Suppressor macrophage treated with lipopolysaccharide for 4 hours (primary cell): ENCODE measurements around the gene ACER2.
A peak's percentile ranks its signal among the peaks of the same experiment; 100 is the strongest.
"Not testable (repeated sequence)": the region's sequence is repeated elsewhere in the genome, so short reads cannot be mapped to it uniquely, and the experiment has no call there.

ENCODE experiments used
- DNase-seq: peaks from one replicate; pipeline ENCODE4 v3.0.0-alpha.2; 2020

The ACER2 gene

DNA sequence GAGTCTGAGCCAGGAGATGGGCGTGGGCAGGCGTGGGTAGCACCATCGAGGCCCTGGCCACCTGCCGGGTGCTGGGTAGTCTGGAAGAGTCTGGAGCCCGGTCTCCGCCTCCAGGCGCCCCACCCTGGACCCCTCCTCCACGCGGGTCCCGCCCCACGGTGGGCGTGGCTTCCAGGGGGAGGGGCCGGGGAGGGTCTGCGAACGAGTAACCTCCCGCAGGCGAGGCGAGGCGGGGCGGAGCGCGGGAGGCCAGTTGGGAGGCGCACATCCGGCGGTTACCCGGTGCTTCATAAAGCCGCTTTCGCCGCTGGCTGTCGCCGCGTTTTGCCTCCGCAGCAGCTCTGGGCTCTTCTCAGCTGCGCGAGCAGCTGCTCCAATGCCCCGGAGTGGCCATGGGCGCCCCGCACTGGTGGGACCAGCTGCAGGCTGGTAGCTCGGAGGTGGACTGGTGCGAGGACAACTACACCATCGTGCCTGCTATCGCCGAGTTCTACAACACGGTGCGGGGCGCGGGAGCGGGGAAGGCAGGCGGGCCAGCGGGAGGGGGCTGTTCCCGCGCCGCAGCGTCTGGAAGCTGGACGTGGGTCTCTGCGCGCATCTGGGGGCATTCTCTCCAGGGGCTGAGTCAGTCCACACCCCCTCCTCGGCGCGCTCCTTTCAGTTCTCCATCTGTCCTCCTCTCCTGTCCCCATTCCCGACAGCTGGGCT, at the start of gene ACER2:
Gene ACER2, plus strand, starts transcription at position 317 of the 708 bp plus-strand sequence. Its CDS starts 76 bp downstream, at position 393.
- peak; percentile 88 for DNase-seq

DNA sequence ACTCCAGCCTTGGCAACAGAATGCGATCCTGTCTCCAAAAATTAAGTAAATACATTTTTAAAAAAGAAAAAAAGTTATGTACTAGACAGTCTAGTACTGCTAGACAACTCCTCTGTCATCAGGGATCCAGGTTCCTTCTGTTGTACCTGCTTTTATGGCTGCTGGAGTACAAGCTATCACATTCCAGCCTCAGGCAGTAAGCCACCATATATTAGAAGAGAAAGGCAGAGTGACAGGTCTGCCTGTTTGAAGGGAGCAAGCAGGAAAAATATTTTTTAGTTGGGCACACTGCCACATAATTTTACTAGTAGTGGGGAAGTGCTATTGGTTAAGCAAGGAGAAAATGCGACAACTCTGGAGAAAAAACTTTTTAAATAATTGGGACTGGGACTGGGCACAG, 39.7 kb upstream of the ACER2 start:
- no peak for DNase-seq

DNA sequence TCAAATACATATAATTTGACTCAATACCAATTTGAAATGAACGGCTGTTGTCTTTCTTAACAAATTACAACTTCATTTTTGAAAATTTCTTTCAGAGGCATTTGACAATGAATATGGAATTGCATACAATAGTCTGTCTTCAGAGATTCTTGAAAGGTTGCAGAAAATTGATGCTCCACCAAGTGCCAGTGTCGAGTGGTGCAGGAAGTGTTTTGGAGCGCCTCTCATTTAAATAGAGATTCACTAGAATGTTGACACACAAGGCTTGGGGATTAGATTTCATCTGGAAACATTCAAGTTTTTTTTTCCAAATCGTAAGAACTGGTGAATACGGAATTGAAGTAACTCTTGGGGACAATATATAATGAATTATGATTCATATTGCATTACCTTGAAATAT, 36.9 kb upstream of the ACER2 start:
- no peak for DNase-seq

DNA sequence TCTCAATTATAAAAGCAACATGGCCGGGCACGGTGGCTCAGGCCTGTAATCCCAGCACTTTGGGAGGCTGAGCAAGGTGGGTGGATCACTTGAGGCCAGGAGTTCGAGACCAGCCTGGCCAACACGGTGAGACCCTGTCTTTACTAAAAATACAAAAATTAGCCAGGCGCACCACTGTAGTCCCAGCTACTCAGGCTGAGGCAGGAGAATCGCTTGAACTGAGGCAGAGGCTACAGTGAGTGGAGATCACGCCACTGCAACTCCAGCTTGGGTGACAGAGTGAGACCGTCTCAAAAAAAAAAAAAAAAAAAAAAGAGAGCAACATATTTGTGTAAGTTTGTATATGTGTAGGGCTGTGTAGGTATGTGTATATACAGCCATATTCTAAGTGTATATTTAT, 36.2 kb upstream of the ACER2 start:
- no peak for DNase-seq

DNA sequence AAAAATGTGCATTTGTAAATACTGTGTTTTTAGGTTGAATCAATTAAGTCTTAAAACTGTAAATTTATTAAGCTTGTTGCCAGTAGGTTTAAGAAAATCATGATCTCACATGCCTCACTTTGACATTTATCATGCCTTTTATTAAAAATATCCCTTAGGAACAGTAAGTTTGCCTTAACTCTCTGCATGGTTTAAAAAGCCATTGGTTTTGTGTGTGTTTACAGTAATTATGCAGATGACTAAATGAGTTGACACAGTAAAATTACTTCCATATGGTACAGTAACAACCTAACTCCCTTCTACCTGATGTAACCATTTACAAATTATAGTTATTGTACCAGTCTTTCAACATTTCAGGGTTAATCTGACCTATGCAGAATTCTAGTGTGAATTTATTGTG, 35.3 kb upstream of the ACER2 start:
- DNase-seq: no peak

DNA sequence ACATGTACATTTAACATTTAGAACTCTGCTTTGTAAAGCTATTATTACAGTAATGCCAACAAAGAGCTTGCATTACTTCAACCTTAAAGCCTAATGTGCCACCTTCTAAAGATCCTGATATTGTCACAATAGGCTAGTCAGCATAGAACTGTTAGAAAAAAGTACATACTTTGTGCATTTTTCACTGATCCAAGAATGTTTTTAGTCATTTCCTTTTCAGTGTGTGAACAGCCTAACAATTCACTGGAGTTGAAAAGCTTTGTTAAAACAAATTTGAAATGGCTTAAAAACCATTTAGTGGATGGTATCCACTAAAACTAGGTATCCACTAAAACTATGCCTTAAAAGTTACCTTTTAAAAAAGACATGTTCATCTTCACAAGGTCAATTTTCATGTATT, 33.3 kb upstream of the ACER2 start:
- no peak for DNase-seq

DNA sequence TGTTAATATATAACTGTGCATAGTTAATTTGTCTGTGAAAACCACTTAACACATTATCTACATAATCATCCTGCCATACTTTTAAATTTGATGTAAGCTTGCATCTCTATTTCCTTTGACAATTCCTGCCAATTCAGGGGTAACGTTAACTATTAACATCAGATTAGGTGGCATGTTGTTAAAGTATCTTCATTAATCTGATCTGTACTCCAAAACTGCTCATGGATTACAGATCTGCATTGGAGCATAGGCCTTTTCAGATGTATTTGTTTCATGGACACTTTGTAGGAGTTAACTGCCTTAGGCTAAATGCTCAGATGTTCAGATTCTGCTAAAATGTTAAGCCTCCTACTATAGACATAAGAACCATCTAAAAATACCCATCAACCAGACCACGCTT, 31.9 kb upstream of the ACER2 start:
- no peak for DNase-seq

DNA sequence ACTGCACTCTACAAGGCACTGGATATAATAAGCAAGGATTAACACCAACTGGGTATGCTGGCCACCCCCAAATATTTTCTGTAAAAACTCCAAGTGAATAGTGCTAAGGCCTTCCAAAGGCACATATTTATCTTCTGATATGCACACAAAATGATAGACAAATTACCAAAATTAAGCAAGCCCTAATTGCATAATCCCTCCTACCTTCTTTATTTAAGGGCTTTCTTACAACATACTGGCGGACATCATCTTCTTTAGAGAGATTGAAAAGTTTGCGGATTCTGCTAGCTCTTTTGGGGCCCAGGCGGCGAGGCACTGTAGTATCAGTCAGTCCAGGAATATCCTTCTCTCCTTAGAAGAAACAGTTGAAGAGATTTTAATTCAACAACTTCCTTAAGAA, 30.6 kb upstream of the ACER2 start:
- peak; percentile 27 for DNase-seq

DNA sequence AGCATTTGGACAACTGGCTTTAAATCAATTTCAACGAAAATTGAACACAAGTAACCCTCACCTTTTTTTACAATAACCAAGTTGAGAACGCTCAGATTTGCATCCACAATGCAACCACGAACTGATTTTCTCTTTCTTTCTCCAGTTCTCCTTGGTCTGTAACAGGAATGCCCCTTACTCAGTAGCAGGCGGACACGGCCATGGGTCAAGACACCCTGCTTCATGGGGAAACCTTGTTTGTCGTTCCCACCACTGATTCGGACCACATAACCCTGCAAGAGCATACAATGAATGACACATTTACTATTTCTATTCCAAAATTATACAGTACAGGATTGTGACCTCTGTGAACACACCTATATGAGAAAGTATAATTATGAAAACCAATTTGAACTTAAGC, 30.2 kb upstream of the ACER2 start:
- DNase-seq: no peak

DNA sequence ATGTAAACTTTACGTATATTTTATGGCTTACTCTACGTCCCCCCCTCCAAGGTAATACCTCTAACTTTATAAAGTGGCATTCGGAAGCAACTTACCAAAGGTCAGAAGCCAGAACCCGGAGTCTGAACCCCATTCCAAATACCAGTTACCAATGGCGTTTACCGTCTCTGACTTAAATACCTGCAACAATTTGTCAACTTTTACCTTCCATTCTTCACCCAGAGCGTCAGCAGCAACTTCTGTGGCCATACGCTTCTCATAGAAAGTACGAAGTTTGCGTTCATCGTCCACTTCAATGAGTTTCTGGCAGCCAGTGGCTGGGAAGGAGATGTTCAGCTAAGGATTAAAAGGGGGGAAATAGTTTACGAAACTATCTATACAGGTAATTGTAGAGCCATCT, 29.5 kb upstream of the ACER2 start:
- DNase-seq: no peak

DNA sequence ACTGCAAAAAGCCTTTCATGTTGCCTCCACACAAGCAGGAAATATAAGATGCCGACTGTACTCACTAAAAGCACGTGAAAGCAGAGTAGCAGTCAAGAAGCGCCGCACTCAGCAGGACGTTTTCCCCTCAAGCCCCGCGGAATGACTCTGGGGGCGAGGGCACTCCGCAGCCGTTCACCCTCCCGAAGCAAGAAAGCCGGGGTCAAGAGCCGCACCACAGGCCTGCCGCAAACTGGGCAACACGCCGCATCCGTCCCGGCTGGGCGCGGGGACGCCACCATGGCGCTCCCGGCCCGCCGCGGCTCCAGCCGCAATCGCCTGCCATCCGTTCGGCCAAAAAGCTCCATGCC, 29.1 kb upstream of the ACER2 start:
- DNase-seq: no peak

DNA sequence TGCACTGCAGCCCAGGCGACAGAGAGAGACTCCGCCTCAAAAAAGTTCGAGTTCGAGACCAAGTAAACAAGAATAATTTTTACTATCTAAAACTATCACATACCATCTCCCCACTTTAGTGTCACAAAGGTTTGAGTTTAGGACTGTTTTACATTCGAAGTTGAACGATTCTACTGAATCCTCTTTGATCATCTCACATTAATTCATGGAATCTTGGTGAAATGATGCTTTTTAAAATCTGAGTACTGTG, 28.1 kb upstream of the ACER2 start:
- no peak for DNase-seq

DNA sequence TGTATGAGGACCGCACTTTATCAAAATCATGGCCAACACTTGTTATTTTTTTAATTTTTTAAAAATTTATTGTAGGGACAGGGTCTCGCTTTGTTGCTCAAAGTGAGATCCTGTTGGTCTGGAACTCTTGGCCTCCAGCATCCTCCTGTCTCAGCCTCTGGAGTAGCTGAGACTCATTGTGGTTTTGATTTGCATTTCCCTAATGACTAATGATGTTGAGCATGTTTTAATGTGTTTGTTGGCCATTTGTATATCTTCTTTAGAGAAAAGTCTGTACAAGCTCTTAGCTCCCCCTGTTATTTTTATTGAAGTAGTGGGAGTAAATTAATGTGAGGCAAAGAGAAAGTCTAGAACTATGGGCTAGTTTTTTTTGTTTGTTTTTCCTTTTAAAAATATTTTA, 27.2 kb upstream of the ACER2 start:
- DNase-seq: peak; percentile 6

DNA sequence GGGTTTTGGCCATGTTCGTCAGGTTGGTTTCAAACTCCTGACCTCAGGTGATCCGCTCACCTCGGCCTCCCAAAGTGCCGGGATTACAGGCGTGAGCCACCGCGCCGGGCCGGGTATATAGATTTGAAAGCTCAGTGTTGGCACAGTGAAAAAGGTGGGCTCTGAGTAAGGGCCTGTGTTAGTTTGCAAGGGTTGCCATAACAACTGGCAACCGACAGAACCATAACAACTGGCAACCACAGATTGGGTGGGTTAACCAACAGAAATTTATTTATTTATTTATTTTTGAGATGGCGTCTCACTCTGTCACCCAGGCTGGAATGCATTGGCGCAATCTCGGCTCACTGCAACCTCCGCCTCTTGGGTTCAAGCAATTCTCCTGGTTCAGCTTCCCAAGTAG, 23.6 kb upstream of the ACER2 start:
- not testable (repeated sequence) for DNase-seq

DNA sequence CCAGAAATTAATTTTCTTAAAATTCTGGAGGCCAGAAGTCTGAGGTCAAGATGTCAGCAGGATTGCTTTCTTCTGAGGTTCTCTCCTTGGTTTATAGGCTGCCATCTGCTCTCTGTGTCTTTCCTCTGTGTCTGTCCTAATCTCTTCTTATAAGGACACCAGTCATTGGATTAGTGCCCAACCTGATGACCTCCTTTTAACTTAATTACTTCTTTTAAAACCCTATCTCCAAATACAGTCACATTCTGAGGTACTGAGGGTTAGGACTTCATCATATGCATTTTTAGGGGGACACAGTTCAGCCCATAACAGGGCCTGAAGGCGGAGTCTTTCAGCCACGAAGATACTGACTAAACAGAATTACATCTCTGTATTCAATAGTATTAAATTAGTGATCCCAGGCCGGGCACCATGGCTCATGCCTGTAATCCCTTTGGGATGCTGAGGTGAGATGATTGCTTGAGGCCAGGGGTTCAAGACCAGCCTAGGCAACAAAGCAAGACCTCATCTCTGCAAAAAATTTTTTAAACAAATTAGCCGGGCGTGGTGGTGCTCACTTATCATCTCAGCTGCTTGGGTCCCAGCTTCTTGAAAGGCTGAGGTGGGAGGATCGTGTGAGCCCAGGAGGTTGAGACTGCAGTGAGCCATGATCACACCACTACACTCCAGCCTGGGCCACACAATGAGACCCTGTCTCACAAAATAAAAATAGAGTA, 22.9 kb upstream of the ACER2 start:
- DNase-seq: no peak

DNA sequence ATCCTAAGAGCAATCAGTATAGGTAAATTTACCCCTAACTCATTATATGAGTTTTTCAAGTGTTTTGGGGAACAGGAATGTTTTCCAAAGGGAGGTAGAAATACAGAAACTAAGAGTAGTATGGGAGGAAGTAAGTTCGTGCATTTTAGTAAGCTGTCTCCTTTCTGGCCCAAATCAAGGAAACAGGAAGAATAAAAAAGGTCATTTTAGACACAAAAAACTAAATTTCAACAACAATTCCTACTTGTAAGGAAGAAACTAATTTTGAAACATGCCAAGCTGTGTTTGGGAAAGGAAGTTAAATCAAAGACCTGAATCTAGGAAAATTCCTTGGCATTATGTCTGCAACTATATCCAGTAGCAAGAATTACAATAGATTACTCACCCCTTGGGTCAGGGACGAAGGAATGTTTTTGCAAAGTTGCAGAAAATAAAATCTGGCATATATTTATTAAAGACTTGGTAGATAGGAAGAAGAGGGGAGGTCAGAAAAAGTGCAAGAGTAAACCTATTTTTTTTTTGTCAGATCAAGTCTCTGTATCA, 22.2 kb upstream of the ACER2 start:
- peak; percentile 6 for DNase-seq

DNA sequence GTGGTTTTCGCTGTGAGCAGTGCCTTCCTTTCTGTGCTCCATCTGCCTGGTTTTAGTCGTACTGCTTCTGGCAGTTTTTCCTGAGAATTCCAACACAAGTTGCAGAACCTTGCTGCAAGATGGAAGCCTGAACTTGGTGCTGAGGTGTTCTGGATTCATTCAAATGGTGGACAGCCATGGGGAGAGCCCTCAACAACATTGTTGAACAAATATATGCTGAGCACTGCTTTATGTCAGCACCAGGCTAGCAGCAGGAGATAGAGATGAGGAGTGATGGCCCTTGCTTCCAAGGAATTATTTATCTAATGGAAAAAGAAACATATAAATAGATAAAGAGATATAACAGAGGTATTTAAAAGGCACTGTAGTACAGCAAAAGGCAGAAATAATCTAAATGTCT, 21.5 kb upstream of the ACER2 start:
- DNase-seq: no peak

DNA sequence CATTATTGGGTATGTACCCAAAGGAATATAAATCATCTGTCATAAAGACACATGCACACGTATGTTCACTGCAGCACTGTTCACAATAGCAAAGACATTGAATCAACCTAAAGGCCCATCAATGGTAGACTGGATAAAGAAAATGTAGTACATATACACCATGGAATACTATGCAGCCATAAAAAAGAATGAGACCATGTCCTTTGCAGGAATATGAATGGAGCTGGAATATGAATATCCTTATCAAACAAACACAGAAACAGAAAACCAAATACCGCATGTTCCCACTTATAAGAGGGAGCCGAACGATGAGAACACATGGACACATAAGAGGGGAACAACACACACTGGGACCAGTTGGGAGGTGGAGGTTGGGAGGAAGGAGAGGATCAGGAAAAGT, 19.3 kb upstream of the ACER2 start:
- DNase-seq: not testable (repeated sequence)

DNA sequence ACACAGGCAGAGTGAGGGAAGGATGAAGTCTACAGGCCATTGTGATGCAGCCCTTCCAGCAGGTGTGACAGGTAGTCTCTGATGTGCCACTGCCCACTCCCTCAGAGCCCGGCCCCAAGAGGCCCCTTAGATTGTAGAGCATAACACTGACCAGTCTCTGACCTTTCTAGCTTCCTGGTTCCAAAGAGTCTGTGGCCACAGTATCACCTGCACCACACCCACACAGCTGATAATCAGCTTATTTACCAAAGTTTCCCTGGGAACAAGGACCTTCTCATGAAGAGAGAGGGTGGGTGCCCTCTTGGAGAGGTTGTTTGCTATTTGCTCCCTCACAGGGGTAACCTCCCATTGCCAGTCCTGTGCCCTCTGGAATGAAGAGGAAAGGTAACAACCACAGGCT, 11.0 kb upstream of the ACER2 start:
- no peak for DNase-seq

DNA sequence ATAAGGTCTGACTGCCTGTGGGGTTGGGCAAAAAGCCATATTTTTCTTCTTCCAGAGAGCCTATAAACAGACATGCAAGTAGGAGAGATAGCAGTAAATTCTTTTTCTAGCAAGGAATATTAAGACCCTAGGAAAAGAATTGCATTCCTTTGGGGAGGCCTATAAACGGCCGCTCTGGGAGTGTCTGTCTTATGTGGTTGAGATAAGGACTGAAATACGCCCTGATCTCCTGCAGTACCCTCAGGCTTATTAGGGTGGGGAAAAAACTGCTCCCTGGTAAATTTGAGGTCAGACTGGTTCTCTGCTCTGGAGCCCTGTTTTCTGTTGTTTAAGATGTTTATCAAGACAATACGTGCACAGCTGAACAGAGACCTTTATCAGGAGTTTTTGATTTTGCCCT, 5.6 kb upstream of the ACER2 start:
- not testable (repeated sequence) for DNase-seq

DNA sequence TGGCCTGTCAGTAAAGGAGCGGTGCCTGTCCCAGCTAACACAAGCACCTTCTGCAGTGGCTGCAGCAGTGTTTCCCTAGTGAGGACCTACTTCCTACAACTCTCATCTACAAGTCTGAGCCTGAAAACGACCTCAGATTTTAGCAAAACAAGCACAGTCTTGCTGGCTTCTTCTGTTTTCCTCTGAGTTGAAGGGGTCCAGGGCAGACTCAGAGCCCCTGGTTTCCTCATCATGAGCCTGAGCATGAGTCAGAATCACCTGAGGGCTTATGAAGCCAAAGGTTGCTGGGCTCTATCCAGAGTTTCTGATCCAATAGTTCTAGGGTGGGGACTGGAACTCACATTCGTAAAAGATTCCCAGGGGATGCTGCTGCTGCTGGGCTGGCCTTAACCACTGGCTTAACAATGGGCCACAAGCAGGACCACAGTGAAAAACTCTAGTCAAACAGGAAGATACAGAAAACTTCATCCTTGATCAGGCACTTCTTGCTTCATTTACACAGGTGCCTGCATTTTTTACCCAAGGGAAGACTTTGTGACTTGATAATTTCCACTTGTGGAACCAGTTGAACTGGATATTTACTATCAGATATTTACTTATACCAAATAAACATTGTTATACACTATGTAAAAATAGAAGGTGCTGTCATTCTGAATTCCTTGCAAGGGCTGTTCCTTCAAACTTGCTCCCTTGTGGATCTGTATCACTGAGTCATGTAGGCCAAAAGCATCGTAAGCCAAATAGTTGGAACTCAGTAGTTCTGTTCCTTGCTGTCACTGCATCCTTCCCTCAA, 4.3 kb upstream of the ACER2 start:
- no peak for DNase-seq

DNA sequence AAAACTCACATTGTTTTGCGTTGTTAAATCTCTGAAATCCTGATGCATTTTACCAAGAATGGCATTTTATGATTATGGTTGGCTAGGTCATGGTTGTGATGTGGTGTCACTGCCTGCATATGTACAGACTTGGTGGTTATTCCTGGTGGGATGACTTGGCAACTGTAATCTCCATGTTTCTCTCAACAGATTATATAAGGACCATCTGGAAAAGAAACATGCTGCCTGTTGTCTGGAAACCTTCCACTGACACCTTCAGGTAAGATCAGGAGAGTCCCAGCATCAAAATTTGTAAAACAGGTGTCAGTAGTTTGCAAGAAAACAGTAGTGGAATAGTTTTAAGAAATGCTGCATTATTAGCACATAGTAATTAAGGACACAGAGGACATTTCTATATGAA, 3.0 kb upstream of the ACER2 start:
- no peak for DNase-seq

DNA sequence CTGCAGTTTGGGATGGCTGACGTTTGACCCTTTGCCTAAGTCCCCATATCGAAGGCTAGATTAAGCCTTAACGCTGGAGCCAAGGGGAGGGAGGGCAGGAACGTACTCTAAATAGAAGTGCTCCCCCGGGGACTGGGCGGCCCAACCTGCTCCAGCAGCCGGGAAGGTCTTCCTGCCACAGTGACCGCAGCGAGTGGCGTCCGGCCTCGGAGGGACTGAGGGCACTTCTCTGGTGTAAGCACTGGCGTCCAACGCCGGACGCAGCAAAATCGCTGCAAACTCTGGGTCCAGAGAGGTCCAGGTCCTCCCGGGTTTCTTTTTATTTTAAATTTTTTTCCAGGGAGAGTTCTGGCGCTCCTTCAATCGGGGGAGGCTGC, 505 bp upstream of the ACER2 start:
- peak; percentile 3 for DNase-seq
